Ammon's horn (tissue), 1 donor: ENCODE data around the gene MYCL.
A peak's percentile ranks its signal among the peaks of the same experiment; 100 is the strongest.

ENCODE experiments used
- DNase-seq: peaks from one replicate; pipeline ENCODE4 v3.0.0-alpha.2; 2016; ENCODE audit warnings: low spot score

The MYCL gene, protein sequence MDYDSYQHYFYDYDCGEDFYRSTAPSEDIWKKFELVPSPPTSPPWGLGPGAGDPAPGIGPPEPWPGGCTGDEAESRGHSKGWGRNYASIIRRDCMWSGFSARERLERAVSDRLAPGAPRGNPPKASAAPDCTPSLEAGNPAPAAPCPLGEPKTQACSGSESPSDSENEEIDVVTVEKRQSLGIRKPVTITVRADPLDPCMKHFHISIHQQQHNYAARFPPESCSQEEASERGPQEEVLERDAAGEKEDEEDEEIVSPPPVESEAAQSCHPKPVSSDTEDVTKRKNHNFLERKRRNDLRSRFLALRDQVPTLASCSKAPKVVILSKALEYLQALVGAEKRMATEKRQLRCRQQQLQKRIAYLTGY

GRCh38 chr1:39901714-39902459, at the start of gene MYCL:
TSS of gene MYCL (minus strand) at chr1:39901917. CDS start at chr1:39901434, 483 bp downstream.
- DNase-seq: peak; percentile 83

DNA sequence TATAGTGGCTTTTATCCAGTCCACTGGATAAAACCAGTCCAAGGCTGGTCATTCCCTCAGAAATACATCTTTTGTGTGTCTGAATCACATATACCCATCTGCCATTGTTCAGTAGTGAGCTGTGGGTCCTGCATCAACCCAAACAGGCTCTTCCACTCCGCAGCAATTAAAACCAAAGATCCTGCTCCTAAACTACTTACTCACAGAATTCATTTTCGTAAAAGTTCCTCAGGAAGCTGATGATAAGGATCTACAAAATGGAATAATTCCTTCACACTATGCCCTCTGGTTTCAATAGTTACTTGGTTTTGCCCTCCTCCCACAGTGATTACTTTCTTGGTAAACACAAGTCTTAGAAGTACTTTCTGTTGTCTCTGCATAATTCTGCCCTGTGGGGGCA, 48.2 kb upstream of the MYCL start:
- no peak for DNase-seq

DNA sequence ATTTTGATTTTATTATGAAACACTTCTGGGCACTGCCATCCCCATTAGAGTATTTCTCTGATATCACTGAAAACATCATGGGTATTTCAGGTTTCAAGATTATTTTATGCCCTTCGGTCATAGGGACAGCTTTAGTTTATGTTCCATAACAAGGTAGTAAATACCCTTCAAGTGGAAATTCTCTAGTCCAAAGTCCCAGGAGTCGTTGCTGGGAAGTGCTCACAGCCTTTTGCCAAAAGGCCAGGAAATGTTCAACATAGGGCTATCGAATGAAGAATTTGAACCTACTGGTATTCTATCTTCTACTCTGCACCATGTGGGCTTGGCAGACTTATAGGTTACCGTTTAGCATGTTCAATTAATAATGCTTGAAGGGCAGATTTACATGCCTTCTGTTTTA, 45.5 kb upstream of the MYCL start:
- no peak for DNase-seq

DNA sequence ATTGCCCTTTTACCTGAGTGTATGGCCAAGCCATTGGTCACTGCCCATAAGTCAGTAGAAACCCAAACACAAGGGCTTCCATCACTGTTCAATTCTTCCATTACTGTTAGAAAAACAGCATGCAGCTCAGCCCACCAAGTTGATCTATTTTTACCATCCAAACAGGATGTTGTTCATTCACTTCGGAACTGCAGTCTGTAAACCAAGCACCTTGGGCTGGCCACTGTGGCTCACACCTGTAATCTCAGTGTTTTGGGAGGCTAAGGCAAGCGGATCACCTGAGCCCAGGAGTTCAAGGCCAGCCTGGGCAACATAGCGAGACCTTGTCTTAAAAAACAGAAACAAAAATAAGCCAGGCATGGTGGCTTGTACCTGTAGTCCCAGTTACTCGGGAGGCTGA, 44.5 kb upstream of the MYCL start:
- no peak for DNase-seq

DNA sequence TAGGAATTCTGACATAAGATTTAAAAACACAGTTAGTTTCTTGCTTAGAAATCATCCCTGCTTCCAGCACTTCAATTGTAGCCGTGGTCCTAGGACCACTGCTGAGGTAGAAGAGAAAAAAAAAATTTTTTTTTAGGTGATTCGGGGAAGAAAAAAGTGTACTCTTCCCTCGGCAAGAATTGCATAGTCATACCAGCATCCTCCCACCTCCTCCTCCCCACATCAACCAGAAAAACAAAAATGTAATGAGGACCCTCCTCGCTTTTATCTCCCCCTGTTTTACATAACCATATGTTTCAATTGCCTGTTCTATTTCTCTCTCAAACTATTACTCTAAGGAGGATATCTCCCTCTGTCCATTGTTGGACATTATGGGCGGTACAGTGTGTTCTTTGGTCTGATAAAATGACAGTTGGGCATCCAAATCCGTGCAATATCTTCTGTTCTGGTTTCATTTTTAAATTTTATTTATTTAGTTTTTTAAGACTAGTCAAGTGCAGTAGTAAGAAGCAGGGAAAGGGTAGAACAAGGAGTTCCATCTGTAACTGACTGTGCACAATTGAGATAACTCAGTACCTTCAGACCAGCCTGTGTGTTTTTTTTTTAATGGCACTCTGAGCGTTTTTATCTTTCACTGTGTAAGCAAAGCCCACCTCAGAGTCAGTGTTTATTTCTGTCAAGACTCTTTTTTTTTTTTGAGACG, 42.8 kb upstream of the MYCL start:
- no peak for DNase-seq

DNA sequence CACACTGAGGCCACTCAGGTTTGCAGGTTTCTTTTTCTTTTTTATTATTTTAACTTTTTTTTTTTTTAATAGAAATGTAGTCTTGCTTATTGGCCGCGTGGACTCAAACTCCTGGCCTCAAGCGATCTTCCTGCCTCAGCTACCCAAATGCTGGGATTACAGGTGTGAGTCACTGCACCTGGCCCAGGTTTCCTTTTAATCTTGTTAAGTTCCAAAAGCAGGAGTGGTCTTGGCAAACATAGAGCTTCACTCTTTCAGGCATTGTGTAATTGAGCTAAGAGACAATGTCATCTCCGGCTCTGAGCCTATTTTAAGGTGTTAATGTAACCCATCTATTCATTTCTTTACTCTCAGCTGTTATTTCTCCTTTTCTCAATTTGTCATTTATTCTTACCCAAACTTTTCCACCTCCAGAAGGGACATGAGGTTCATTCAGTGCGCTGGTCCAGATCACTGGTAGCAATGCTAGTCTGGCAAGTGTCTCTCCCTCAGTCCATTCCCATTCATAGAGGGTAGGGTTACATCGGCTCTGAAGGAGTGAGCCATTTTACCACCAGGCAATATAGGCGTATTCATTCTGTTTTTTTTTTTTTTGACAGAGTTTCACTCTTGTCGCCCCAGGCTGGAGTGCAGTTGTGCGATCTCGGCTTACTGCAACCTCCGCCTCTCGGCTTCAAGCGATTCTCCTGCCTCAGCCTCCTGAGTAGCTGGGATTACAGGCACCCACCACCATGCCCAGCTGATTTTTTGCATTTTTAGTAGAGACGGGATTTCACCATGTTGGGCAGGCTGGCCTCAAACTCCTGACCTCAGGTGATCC, 42.0 kb upstream of the MYCL start:
- DNase-seq: no peak

DNA sequence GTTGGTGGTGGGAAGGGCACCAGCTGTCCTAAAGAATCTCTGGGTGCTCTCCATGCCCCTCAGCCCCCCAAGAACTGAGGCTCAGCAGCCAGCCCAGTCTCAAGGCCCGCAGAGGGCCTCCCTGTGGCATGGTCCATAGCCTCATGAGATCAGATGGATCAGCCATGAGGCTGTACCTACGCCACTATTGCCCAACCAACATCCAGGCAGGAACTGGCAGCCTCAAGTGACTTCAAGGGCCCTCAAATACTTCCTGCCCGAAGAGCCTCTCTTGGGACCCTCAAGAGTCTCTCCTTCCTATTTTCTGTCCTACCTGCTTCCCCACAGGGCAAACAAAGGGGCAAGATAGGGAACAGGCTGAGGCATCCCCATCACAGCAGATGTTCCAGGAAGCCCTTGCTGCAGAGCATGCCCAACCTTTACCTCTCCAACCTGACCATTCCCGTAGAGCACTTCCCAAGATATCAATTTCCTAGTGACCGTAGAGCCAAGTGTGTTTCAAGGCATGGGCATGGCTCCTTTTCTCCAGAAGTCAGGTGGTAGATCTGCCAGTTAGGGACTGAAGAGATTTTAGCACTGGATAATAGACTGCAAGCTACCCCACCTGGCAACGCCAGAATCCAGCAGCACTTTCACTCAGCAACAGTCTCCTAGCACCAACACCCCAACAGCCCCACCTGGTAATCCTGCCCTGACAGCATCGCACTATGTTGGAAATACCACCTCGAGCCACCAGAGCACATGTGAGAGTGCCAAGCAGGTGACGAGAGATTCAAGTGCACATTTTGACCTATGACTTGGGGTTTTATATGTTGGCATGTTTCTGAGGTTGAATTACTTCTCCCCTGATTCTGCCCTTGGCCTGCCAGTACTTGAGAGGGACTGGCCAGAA, 39.5 kb upstream of the MYCL start:
- DNase-seq: no peak

DNA sequence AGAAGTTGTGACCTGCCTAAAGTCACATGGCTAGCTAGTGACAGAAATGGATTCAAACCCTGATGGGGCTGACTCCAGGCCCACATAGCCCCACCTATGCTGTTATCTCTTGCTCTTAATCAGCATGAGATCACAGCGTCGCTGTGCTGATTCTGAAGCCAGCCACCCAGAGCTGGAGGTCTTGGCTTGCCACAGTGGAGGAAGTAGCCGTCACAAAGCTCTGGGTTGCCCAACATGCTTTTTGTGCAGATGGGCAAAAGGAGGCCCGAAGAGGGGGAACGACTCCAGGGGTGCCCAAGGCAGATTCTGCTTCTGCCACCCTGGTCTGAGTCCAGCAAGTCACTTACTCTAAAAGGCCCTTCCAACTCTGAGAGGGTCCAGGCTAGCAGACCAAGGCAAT, 38.5 kb upstream of the MYCL start:
- DNase-seq: no peak

DNA sequence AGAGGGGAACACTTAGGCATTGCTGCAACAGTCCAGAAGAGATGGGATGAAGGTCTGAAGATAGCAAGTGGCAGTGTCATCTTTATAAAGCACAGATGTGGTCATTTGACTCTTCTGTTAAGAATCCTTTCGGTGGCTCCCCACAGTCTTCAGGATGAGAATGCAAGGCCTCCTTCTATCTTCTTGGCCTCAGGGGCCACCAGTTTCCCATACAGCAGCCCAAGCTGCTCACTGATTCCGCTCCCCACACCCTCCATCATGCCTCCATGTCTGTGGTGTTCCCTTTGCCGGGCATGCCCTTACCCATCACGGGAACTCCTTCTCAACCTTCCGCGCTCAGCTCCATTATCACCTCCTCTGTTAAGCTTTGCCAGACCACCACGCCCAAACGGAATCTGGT, 37.1 kb upstream of the MYCL start:
- DNase-seq: no peak

DNA sequence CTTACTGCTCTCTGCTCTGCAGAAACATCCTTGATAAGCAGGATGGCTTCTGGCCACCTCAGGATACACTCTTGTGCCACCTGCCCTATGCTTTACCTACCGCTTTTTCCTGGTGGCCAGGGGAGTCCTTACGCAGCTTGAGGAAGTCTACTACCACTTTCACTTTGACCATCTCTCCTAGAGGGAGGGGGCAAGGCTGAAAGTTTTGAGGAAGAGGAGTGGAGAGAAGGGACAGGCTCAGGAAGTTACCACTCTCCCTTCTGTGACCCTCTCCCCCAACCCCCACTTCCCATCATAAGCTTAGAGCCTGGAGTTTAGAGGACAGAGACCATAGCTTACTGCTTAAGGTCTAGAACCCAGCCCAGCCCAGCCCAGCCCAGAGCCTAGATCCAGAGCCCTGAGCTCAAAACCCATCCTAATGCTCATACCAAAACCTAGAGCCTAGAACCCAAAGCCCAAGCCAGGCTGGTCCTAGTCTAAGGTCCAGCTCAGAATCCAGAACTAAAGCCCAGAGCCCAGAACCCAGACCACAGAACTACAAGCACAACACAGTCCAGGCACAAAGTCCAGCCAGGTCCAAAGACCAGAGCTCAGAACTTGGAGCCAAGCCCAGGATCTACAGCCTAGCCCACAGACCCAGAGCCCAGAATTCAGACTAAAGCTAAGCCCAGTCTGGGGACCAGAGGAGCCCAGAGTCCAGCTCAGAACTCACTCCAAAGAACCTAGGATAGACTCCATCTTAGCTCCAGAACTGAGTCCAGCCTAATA, 35.2 kb upstream of the MYCL start:
- peak; percentile 73 for DNase-seq

DNA sequence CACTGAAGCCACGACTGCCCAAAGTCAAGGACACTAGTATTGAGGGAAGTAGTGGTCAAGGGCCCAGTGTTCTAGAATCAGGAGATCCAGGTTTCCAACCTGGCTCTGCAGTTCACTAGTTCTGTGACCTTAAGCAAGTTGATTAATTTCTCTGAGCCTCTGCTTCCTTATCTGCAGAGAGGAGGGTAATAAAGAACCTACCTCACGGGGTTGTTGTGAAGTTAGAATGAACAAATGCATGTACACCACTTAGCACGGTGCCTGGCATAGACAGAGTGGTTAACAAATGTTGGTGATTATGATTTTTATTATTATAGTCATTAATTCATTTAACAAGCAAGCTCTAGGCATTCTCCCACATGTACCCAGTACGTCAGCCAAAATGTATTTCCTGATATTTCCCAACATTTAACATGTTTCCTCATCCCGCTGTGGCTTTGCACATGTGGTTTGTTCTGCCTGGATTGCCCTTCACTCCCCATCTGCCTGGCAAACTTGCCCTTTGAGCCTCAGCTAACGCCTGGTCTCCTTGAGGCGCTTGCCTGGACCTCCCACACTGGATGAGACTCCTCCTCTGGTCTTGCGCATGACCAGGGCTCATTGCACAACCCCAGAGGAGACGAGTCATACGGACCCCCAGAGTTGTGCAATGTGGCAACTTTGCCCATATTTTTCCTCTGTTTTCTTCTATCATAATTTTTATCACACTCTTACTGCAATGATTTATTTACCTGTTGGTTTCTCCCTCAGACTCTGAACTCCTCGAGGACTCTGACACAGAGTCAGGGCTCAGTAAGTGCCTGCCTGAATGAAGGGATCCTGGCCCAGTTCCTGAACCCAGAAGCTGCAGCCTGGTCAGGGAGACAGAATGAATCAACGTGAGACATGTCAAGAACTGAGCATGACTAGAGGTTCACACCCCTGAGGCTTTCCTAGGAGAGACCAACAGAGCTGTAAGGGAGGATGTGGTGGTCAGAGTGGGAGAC, 32.5 kb upstream of the MYCL start:
- DNase-seq: peak; percentile 62

DNA sequence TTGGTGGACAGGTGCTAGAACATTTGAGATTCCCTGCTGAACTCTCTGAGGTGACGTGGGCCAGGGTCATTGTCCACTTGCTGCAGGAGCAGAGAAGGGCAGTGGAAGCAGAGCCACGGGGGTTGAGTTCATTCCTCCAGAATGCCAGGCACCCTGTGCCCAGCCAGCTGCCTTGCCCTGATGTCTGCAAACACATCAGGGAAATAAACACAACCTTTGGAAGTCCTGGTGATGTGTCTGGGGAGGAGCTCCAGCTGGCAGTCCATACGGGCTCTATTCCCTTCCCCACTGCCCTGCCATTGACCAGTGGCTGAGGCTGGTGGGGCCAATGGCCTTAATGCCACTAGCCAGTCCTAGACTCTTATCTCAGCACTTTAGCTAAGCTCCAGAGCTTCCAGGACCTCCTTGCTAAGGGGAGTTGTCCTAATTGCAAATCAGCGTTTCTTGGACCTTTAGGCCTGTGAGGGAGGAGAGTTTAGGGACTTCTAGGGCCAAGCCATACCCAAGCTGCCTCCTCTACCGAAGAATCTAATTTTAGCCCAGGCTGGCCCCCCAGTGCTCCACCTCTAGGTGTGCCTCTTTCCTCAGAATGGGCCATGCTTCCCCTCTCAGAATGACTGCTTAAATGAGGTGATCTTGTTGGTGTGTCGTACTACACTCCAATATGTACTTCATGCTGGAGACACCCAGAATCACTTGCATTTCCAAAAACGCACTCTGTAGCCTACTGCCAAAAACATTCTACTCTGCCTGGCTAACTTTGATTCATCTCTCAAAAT, 27.3 kb upstream of the MYCL start:
- DNase-seq: no peak

DNA sequence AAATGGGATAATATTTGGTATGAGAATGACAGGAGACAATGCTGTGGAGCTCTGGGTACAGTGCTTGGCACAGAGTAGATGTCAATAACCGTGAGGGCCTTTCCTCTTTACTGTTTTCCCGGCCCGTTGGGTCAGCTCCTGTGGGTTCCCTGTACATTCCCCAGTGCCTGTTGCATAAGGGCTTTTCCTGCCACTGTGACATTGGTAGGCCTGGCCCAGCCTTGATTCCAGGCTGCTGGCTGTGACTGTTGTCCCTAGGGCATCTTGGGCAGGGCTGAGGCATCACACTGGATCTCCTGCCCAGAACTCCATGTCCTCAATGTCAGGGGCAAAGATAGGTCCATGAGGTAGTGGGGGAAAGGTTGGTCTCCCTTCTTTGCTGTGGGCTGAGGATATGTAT, 25.8 kb upstream of the MYCL start:
- no peak for DNase-seq

GRCh38 chr1:39926820-39927219, 25.1 kb upstream of the MYCL start:
- no peak for DNase-seq

DNA sequence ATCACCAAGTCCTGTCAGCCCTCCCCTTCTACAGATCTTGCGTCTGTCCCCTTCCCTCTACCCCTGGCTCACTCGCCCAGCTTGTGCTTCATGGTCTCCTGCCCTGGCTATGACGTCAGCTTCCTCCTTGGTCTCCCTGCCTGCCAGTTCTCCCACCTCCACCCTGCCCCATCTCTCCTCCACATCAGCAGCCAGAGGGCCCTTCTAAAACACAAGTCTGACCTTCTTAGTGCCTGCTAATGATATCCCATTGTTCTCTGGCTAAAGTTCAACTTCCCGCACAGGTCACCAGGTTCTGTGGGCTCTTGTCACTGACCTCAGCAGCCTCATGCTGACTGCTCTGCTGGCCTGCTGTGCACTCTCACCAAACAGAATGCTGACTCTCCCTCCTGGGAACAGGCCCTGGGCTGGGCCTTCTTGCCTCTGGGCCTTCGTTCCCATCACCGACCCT, 24.7 kb upstream of the MYCL start:
- no peak for DNase-seq

GRCh38 chr1:39925721-39926342, 24.1 kb upstream of the MYCL start:
- no peak for DNase-seq

GRCh38 chr1:39922251-39922688, 20.6 kb upstream of the MYCL start:
- no peak for DNase-seq

- peak; percentile 70 for DNase-seq
Measured at GRCh38 chr1:39919545-39919944, 17.8 kb upstream of the MYCL start.
